Measurements from ENCODE around the gene PAK6.

PAK6 gene

GRCh38 chr15:40241269-40242212 is 2.7 kb downstream of the PAK6 start:
- no peak for DNase-seq (ENCODE audit: low read depth in 2 of 2)

GRCh38 chr15:40242213-40242599 is 3.3 kb downstream of the PAK6 start:
- no peak for DNase-seq (ENCODE audit: low read depth in 2 of 2)

GRCh38 chr15:40242601-40243000 is 3.7 kb downstream of the PAK6 start:
- no peak for DNase-seq (ENCODE audit: low read depth in 2 of 2)

GRCh38 chr15:40243126-40243810 is 4.4 kb downstream of the PAK6 start:
- DNase-seq (ENCODE audit: low read depth in 2 of 2) = no peak

GRCh38 chr15:40244961-40245523 is 6.2 kb downstream of the PAK6 start:
- DNase-seq (ENCODE audit: low read depth in 2 of 2) = no peak

GRCh38 chr15:40245666-40246450 is 7.0 kb downstream of the PAK6 start:
- no peak for DNase-seq (ENCODE audit: low read depth in 2 of 2)

- DNase-seq (ENCODE audit: low read depth in 2 of 2) = no peak
Observed at GRCh38 chr15:40246496-40247280, 7.8 kb downstream of the PAK6 start.

- no peak for DNase-seq (ENCODE audit: low read depth in 2 of 2)
Observed at GRCh38 chr15:40247406-40247971, 8.6 kb downstream of the PAK6 start.

- DNase-seq (ENCODE audit: low read depth in 2 of 2) = no peak
Observed at GRCh38 chr15:40248006-40248783, 9.3 kb downstream of the PAK6 start.

GRCh38 chr15:40249477-40250303 is 10.8 kb downstream of the PAK6 start:
- no peak for DNase-seq (ENCODE audit: low read depth in 2 of 2)

- no peak for DNase-seq (ENCODE audit: low read depth in 2 of 2)
Observed at GRCh38 chr15:40250304-40250656, 11.4 kb downstream of the PAK6 start.

GRCh38 chr15:40250771-40251483 is 12.1 kb downstream of the PAK6 start:
- DNase-seq (ENCODE audit: low read depth in 2 of 2) = no peak

GRCh38 chr15:40251486-40252140 is 12.8 kb downstream of the PAK6 start:
- DNase-seq (ENCODE audit: low read depth in 2 of 2) = no peak

GRCh38 chr15:40252141-40252437 is 13.2 kb downstream of the PAK6 start:
- no peak for DNase-seq (ENCODE audit: low read depth in 2 of 2)

- DNase-seq (ENCODE audit: low read depth in 2 of 2) = no peak
Observed at GRCh38 chr15:40252438-40253166, 13.7 kb downstream of the PAK6 start.

GRCh38 chr15:40253167-40253790 is 14.4 kb downstream of the PAK6 start:
- DNase-seq (ENCODE audit: low read depth in 2 of 2) = no peak

- no peak for DNase-seq (ENCODE audit: low read depth in 2 of 2)
Observed at GRCh38 chr15:40254452-40254851, 15.6 kb downstream of the PAK6 start.

Data from stimulated activated CD8-positive, alpha-beta memory T cell treated with anti-CD3 and anti-CD28 coated beads, Interleukin-15, amount 100 ng/mL, for 4 hours (primary cell).